Measurements from ENCODE around the gene GOLGA3.
"Not testable (repeated sequence)": the region's sequence is repeated elsewhere in the genome, so short reads cannot be mapped to it uniquely, and the experiment has no call there.

The GOLGA3 gene

GRCh38 chr12:132812631-132813305, 15.9 kb downstream of the GOLGA3 start:
- no peak for DNase-seq (ENCODE audit: low read depth in 3 of 3)

GRCh38 chr12:132809391-132809790, 19.3 kb downstream of the GOLGA3 start:
- peak in 1 of 3 experiments; percentile 30 for DNase-seq (ENCODE audit: low read depth in 3 of 3)

GRCh38 chr12:132807295-132808092, 21.2 kb downstream of the GOLGA3 start:
- DNase-seq (ENCODE audit: low read depth in 3 of 3), result no peak

- peak in 1 of 3 experiments; percentile 41 for DNase-seq (ENCODE audit: low read depth in 3 of 3)
Observed at GRCh38 chr12:132806857-132807256, 21.8 kb downstream of the GOLGA3 start.

GRCh38 chr12:132804426-132804861, 24.2 kb downstream of the GOLGA3 start:
- DNase-seq (ENCODE audit: low read depth in 3 of 3), result no peak

GRCh38 chr12:132803888-132804287, 24.8 kb downstream of the GOLGA3 start:
- DNase-seq (ENCODE audit: low read depth in 3 of 3), result no peak

GRCh38 chr12:132803125-132803524, 25.5 kb downstream of the GOLGA3 start:
- no peak for DNase-seq (ENCODE audit: low read depth in 3 of 3)

- DNase-seq (ENCODE audit: low read depth in 3 of 3), result no peak
Observed at GRCh38 chr12:132801741-132802140, 26.9 kb downstream of the GOLGA3 start.

- DNase-seq (ENCODE audit: low read depth in 3 of 3), result no peak
Observed at GRCh38 chr12:132798836-132799235, 29.8 kb downstream of the GOLGA3 start.

- DNase-seq (ENCODE audit: low read depth in 3 of 3), result no peak
Observed at GRCh38 chr12:132797820-132798570, 30.7 kb downstream of the GOLGA3 start.

- no peak for DNase-seq (ENCODE audit: low read depth in 3 of 3)
Observed at GRCh38 chr12:132795847-132796246, 32.8 kb downstream of the GOLGA3 start.

GRCh38 chr12:132791940-132792339, 36.7 kb downstream of the GOLGA3 start:
- DNase-seq (ENCODE audit: low read depth in 3 of 3), result not testable (repeated sequence)

- DNase-seq (ENCODE audit: low read depth in 3 of 3), result no peak
Observed at GRCh38 chr12:132789099-132789471, 39.6 kb downstream of the GOLGA3 start.

- no peak for DNase-seq (ENCODE audit: low read depth in 3 of 3)
Observed at GRCh38 chr12:132788375-132789098, 40.1 kb downstream of the GOLGA3 start.

- no peak for DNase-seq (ENCODE audit: low read depth in 3 of 3)
Observed at GRCh38 chr12:132787877-132788276, 40.8 kb downstream of the GOLGA3 start.

- DNase-seq (ENCODE audit: low read depth in 3 of 3), result no peak
Observed at GRCh38 chr12:132786192-132786591, 42.5 kb downstream of the GOLGA3 start.

GRCh38 chr12:132784580-132784979, 44.1 kb downstream of the GOLGA3 start:
- no peak for DNase-seq (ENCODE audit: low read depth in 3 of 3)

GRCh38 chr12:132783917-132784531, 44.6 kb downstream of the GOLGA3 start:
- no peak for DNase-seq (ENCODE audit: low read depth in 3 of 3)

GRCh38 chr12:132781938-132782337, 46.7 kb downstream of the GOLGA3 start:
- DNase-seq (ENCODE audit: low read depth in 3 of 3), result no peak

- DNase-seq (ENCODE audit: low read depth in 3 of 3), result no peak
Observed at GRCh38 chr12:132779781-132780353, 48.8 kb downstream of the GOLGA3 start.

- DNase-seq (ENCODE audit: low read depth in 3 of 3), result no peak
Observed at GRCh38 chr12:132777614-132778013, 51.1 kb downstream of the GOLGA3 start.

Measured in stimulated activated CD4-positive, alpha-beta T cell treated with anti-CD3 and anti-CD28 coated beads, TNF-alpha, amount 100 ng/mL, for 24 hours (primary cell).